Ishikawa (cell line): ENCODE results near the gene KCNK17.

ENCODE experiments used
- EP300 ChIP-seq: IDR thresholded peaks from 2 replicates; pipeline ENCODE4 v1.6.1; 2012; ENCODE audit warnings: borderline replicate concordance
- NFIC ChIP-seq: IDR thresholded peaks from 2 replicates; pipeline ENCODE4 v1.6.1; 2012
- RAD21 ChIP-seq: IDR thresholded peaks from 2 replicates; pipeline ENCODE4 v1.6.1; 2012; ENCODE audit warnings: low read depth
- REST ChIP-seq: IDR thresholded peaks from 2 replicates; pipeline ENCODE4 v1.6.1; 2012; ENCODE audit warnings: low read depth, mild to moderate bottlenecking
- TAF1 ChIP-seq: IDR thresholded peaks from 2 replicates; pipeline ENCODE4 v1.6.1; 2012; ENCODE audit warnings: low read depth, mild to moderate bottlenecking
- ZBTB7A ChIP-seq: IDR thresholded peaks from 2 replicates; pipeline ENCODE4 v1.6.1; 2012; ENCODE audit warnings: low read depth
- TF ChIP-seq, protein P1 (sequence below): IDR thresholded peaks from 2 replicates; pipeline ENCODE4 v1.6.1; 2012
- TF ChIP-seq, protein P2 (sequence below): IDR thresholded peaks from 2 replicates; pipeline ENCODE4 v1.6.1; 2012

DNA sequence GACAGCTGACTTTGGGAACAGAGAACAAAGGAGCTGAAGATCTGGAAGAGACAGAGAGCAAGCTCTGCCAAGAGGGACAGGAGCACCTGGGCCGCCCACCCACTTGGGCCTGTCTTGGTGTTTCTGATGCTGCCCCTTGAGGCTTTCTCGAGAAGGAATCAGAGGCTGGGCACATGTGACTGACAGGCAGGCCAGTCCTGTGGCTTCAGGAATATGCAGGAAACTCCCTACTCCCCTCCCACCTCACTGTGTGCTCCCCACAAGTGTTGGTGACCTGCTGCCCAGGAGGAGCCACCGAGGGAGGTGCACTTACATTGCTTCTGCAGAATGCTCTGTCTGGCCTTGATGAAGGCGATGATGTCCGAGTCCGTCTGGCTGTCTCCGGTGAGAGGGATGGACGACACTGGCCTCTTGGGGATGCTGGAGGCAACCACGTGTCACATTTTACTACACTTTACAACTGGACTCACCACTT, 29.2 kb upstream of the KCNK17 start:
- no peak for TF ChIP-seq RAD21
- TF ChIP-seq ZBTB7A: no peak
- TF ChIP-seq, protein P1, sequence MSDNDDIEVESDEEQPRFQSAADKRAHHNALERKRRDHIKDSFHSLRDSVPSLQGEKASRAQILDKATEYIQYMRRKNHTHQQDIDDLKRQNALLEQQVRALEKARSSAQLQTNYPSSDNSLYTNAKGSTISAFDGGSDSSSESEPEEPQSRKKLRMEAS: no peak
- TF ChIP-seq NFIC: no peak
- TF ChIP-seq TAF1: no peak
- no peak for TF ChIP-seq EP300
- TF ChIP-seq, protein P2, sequence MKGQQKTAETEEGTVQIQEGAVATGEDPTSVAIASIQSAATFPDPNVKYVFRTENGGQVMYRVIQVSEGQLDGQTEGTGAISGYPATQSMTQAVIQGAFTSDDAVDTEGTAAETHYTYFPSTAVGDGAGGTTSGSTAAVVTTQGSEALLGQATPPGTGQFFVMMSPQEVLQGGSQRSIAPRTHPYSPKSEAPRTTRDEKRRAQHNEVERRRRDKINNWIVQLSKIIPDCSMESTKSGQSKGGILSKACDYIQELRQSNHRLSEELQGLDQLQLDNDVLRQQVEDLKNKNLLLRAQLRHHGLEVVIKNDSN: no peak
- no peak for TF ChIP-seq REST
